HS-5 (cell line): ENCODE measurements around the gene RNU6-9.

ENCODE experiments used
- DNase-seq: peaks from one replicate; pipeline ENCODE4 v3.0.0-alpha.2; 2012; ENCODE audit warnings: low read depth

Gene RNU6-9

GRCh38 chr19:899336-900042 lies 6.2 kb downstream of the RNU6-9 start:
- no peak for DNase-seq

- DNase-seq, result no peak
Measured at GRCh38 chr19:900043-900301, 6.7 kb downstream of the RNU6-9 start.

GRCh38 chr19:900302-901111 lies 7.2 kb downstream of the RNU6-9 start:
- DNase-seq, result no peak

- no peak for DNase-seq
Measured at GRCh38 chr19:901216-902092, 8.2 kb downstream of the RNU6-9 start.

- no peak for DNase-seq
Measured at GRCh38 chr19:902093-902370, 8.7 kb downstream of the RNU6-9 start.

GRCh38 chr19:902446-903226 lies 9.4 kb downstream of the RNU6-9 start:
- DNase-seq, result no peak

GRCh38 chr19:903266-903797 lies 10.0 kb downstream of the RNU6-9 start:
- no peak for DNase-seq

- no peak for DNase-seq
Measured at GRCh38 chr19:904545-904944, 11.3 kb downstream of the RNU6-9 start.

GRCh38 chr19:906480-906879 lies 13.2 kb downstream of the RNU6-9 start:
- no peak for DNase-seq

- DNase-seq, result no peak
Measured at GRCh38 chr19:907183-907853, 14.0 kb downstream of the RNU6-9 start.

GRCh38 chr19:911197-912033 lies 18.1 kb downstream of the RNU6-9 start:
- no peak for DNase-seq

GRCh38 chr19:912181-913079 lies 19.1 kb downstream of the RNU6-9 start:
- DNase-seq, result no peak

- no peak for DNase-seq
Measured at GRCh38 chr19:913080-913748, 19.9 kb downstream of the RNU6-9 start, which contains the start of gene R3HDM4. R3HDM4 (minus strand) TSS chr19:913219; CDS start chr19:913157, 62 bp downstream.

GRCh38 chr19:916645-917322 lies 23.5 kb downstream of the RNU6-9 start:
- no peak for DNase-seq

- no peak for DNase-seq
Measured at GRCh38 chr19:917323-918151, 24.3 kb downstream of the RNU6-9 start, which contains the start of gene KISS1R. KISS1R (plus strand) TSS chr19:917333; CDS start chr19:917503, 170 bp downstream.

GRCh38 chr19:918152-918437 lies 24.8 kb downstream of the RNU6-9 start:
- no peak for DNase-seq

- no peak for DNase-seq
Measured at GRCh38 chr19:918481-919198, 25.4 kb downstream of the RNU6-9 start.
